Activated naive CD8-positive, alpha-beta T cell treated with anti-CD3 and anti-CD28 coated beads, Interleukin-2, amount 50 U/mL, for 24 hours (primary cell): ENCODE data around the gene UVRAG.

Experiments
- ATAC-seq: fragments of 150-1000 bp; cut with Tn5 transposase; one replicate; pipeline ENCODE4 v1.10.0; 2021
- DNase-seq: peaks from one replicate; pipeline ENCODE4 v3.0.0; 2021
- H3K27ac Mint-ChIP-seq: one replicate; pipeline ENCODE4 v1.8.0; 2021; ENCODE audit warnings: mild to moderate bottlenecking, mixed read lengths
- H3K27me3 Mint-ChIP-seq: one replicate; pipeline ENCODE4 v1.8.0; 2021; ENCODE audit warnings: mixed read lengths
- H3K36me3 Mint-ChIP-seq: one replicate; pipeline ENCODE4 v1.8.0; 2021; ENCODE audit warnings: low read depth, mixed read lengths
- H3K4me1 Mint-ChIP-seq: one replicate; pipeline ENCODE4 v1.8.0; 2021; ENCODE audit warnings: mixed read lengths
- H3K4me3 Mint-ChIP-seq: one replicate; pipeline ENCODE4 v1.8.0; 2021; ENCODE audit warnings: mild to moderate bottlenecking, moderate library complexity, mixed read lengths
- H3K9me3 Mint-ChIP-seq: one replicate; pipeline ENCODE4 v1.8.0; 2021; ENCODE audit warnings: mixed read lengths

The UVRAG gene

DNA sequence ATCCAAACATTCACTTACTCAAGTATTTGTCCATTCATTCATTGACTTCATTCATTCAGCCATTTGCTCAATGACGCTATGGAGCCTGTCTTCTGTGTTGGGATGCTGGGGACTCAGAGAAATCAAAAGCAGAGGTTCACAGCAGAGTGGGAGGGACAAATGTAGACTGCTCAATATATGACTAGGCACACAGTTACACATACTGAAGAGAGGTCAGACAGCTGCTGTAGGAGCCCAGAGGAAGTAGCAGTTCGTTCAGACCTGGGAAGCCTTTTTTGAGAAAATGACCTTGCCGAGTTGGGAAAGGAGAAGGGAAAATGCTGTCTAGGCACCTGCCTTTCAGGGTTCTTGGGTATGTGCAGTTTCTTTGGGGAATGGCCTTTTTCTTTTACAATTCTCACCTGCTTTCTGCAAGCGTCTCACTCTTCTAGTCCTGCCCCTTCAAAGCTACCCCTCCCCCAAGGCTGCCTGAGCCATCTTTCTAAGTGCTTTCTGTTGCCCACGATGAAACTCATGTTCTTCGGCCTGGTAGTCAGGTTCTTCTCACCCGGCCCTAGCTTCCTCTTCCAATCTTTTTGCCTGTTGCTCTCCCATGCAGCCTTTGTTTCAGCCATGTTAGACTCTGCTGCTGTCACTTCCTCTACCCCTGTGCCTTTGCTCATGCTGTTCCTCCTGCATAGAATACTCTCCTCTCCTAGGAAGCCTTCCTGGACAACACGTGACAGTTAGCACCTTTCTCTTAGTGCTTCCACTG lies 4.2 kb upstream of the UVRAG start:
- no peak for DNase-seq
- Mint-ChIP-seq H3K4me3 (peak overlapping the region; percentile 2), H3K27ac (no peak overlapping the region), H3K4me1 (peaks cover 18% of the 10 kb centered on the region), H3K36me3 (no peaks in the 10 kb centered on the region), H3K27me3 (peaks cover 2% of the 10 kb centered on the region), H3K9me3 (no peaks in the 10 kb centered on the region)
- ATAC-seq, result no peak

DNA sequence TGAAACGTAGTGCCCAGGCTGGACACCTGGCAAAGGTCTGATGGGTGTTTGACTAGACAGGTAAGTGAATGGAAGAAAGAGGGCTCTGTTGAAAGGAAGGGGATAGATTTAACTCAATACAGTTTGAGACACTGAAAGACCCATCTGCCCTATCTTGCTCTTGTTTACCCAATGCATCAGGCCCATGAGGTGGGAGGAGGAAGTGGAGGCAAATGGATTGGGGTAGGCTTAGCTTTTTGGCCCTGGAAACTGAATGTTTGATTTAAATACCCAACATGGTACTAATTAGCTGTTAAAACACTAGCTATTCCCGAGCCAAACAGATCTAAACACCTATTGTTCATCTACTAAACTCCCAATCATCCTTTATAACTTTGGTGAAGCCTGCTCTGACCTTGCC lies 3.5 kb upstream of the UVRAG start:
- Mint-ChIP-seq H3K27ac (no peak overlapping the region), H3K4me1 (peaks cover 18% of the 10 kb centered on the region), H3K4me3 (peak overlapping the region; percentile 2), H3K36me3 (no peaks in the 10 kb centered on the region), H3K27me3 (peaks cover 2% of the 10 kb centered on the region), H3K9me3 (no peaks in the 10 kb centered on the region)
- ATAC-seq (no peak), DNase-seq (no peak)

DNA sequence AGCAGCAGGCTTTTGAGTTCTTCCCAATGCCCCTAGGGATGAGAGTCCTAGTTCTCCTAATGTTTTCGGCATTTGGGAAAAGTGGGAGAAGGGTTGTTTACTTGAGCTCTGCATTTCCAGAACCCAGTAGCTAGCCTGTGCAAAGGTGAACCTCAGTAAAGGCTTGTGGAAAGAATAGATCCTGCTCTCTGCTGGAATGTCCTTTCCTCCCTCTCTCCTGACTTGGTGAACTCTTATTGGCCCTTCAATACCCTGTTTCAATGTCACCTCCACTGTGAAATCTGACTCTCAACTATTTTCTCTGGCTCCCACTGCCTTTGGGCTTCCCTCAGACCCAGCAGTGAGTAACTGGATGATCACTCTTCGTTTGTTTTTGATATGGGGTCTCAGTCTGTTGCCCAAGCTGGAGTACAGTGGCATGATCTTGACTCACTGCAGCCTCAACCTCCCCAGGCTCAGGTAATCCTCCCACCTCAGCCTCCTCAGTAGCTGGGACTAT lies 2.4 kb upstream of the UVRAG start:
- H3K36me3 Mint-ChIP-seq, result no peaks in the 10 kb centered on the region
- no peaks in the 10 kb centered on the region for H3K27me3 Mint-ChIP-seq
- H3K4me1 Mint-ChIP-seq, result peaks cover 16% of the 10 kb centered on the region
- no peaks in the 10 kb centered on the region for H3K9me3 Mint-ChIP-seq
- no peak for DNase-seq
- no peak for ATAC-seq
- no peak overlapping the region for H3K4me3 Mint-ChIP-seq
- H3K27ac Mint-ChIP-seq, result no peak overlapping the region

DNA sequence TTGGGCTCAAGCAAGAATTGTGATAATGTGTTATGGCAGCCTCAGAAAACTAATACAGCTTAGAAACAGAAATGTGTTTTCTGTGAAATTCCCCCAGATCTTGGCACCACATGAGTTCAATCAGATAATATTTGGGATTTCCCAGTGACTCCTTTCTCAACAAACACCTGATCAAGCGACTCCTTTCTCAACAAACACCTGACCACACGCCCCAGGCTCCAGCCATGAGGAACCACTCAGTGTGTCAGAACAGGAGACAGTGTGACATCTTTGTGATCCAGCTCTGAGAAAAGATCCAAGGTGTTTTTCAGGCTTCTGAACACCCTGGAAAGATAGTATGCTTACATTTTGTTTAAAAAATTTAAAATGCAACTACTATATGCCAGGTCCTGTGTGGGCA lies 1.9 kb upstream of the UVRAG start:
- Mint-ChIP-seq H3K27me3 (no peaks in the 10 kb centered on the region), H3K4me1 (peaks cover 18% of the 10 kb centered on the region), H3K9me3 (no peaks in the 10 kb centered on the region), H3K27ac (peak overlapping the region; percentile 92), H3K4me3 (no peak overlapping the region), H3K36me3 (peaks cover 2% of the 10 kb centered on the region)
- no peak for DNase-seq
- ATAC-seq, result no peak

DNA sequence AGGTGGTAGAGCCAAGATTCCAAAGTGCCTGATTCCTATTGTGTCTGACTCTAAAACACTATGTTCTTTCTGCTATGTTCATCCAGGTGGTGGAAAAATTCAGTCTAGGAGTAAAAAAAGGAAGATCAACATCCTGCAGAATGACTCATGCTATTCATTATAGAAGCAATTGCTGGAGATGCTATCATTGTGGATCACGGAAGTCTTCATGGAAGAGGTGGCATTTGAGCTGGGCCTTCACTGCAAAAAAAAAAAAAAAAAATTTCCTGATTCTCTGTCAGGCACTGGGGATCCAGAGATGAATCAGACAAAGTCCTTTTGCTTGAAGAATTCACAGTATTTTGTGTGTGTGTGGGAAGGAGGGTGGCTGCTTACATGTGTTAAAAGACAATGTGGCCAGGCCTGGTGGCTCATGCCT lies 1.4 kb upstream of the UVRAG start:
- Mint-ChIP-seq H3K4me1 (peaks cover 19% of the 10 kb centered on the region), H3K36me3 (peaks cover 2% of the 10 kb centered on the region), H3K27ac (peak overlapping the region; percentile 92), H3K9me3 (no peaks in the 10 kb centered on the region), H3K4me3 (no peak overlapping the region), H3K27me3 (no peaks in the 10 kb centered on the region)
- DNase-seq (no peak), ATAC-seq (no peak)

DNA sequence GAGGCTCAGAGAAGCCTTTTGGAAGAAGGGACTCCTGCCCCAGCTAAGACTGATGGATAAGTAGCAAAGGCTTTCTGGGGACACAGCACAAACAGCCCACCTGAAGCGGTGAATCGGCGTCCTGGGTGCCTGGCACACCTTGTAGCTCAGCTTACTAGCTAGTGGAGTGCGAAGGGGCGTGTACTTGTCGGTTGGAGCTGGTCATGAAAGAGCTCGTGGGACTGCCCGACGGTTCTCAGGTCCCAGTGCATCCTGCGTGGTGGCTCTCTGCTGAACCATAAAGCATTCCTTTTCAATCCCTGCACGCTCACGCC lies 690 bp upstream of the UVRAG start:
- Mint-ChIP-seq H3K36me3 (peaks cover 2% of the 10 kb centered on the region), H3K9me3 (no peaks in the 10 kb centered on the region), H3K4me3 (no peak overlapping the region), H3K4me1 (peaks cover 25% of the 10 kb centered on the region), H3K27ac (peak overlapping the region; percentile 92), H3K27me3 (no peaks in the 10 kb centered on the region)
- peak; percentile 21 for ATAC-seq
- DNase-seq, result no peak

DNA sequence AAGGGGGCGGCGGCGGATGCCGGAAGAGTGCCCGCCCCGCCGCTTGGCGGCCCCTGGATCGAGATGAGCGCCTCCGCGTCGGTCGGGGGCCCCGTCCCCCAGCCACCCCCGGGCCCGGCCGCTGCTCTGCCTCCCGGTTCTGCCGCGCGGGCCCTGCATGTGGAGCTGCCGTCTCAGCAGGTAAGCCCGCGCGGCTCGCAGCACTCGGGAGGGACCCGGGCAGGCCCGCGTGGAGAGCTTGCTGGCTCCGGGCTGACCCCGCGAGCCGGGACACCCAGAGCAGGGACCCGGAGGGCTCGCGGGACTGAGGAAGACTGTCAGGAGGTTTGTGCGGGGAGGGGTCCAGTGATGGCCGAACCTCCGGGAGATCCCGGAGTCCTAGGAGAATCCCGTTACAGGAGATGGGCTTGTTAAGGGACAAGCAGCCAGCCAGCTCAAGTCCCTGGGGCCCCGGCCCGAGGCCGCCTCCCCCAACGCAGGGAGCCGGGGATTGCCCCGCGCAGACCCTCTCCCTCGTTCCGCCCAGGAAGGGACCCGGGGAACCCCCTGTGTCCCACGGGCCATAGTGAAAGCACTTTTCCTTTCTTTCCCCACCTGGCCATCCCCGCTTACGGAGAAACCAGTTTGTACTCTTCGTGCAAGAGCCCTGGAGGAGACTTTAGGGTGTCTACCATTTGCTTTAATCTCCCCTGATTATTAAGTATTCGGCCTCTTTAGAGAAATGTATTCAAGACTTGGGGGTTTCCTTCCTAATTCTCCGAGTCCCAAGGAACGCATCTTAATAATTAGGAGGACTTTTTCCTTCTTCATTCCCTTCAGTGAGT lies 547 bp downstream of the UVRAG start:
- no peak overlapping the region for H3K4me3 Mint-ChIP-seq
- H3K36me3 Mint-ChIP-seq, result peaks cover 2% of the 10 kb centered on the region
- H3K9me3 Mint-ChIP-seq, result no peaks in the 10 kb centered on the region
- DNase-seq (peak; percentile 46), ATAC-seq (peak; percentile 42)
- peak overlapping the region; percentile 92 for H3K27ac Mint-ChIP-seq
- peaks cover 27% of the 10 kb centered on the region for H3K4me1 Mint-ChIP-seq
- no peaks in the 10 kb centered on the region for H3K27me3 Mint-ChIP-seq

DNA sequence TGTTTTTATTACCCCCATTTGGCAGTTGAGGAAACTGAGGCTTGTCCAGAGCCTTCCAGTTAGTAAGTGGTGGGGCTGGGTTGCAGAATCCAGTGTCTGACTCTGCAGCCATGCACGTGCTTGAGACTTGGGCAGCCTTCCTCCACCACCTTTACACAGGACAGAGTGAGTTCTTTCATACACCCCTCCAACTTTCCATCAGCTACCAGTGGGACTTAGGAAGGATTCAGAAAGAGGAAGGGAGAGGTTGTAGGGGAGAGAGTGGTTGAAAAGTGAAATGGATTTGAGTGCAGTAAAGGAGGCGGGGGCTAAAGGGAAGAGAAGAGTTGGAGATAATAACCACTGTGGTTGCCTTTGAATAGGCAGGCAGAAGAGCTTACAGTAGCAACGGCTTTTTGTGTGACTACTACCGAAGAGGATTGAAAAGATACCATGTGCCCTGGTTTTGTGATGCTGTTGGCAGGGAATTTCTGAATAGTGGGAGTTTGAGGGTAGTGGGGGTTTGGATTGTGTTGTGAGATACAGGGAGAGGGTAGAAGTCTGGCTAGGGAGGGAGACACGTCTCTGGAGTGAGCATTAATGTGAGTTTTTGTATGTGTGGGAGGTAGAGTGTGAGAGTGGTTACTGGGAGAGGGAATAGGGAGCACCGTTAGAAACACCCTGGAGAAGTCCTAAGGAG lies 1.7 kb downstream of the UVRAG start:
- peaks cover 33% of the 10 kb centered on the region for H3K4me1 Mint-ChIP-seq
- no peaks in the 10 kb centered on the region for H3K9me3 Mint-ChIP-seq
- ATAC-seq (no peak), DNase-seq (no peak)
- H3K27ac Mint-ChIP-seq, result no peak overlapping the region
- H3K36me3 Mint-ChIP-seq, result peaks cover 10% of the 10 kb centered on the region
- no peaks in the 10 kb centered on the region for H3K27me3 Mint-ChIP-seq
- H3K4me3 Mint-ChIP-seq, result no peak overlapping the region

DNA sequence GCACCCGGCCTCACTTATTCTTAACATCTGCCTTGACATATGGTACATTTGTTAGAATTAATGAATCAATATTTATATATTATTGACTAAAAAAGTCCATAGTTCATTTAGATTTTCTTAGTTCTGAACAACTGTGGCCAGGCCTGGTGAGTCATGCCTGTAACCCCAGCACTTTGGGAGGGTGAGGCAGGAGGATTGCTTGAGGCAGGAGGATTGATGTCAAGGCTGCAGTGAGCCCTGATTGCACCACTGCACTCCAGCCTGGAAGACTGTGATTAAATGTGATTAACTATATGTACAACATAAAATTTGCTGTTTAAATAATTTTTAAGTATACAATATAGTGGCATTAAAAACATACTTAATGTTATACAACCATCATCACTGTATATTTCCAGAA lies 5.6 kb downstream of the UVRAG start:
- Mint-ChIP-seq H3K9me3 (no peaks in the 10 kb centered on the region), H3K4me1 (peaks cover 43% of the 10 kb centered on the region), H3K36me3 (peaks cover 22% of the 10 kb centered on the region), H3K27me3 (no peaks in the 10 kb centered on the region), H3K27ac (no peak overlapping the region), H3K4me3 (no peak overlapping the region)
- ATAC-seq (no peak), DNase-seq (no peak)

DNA sequence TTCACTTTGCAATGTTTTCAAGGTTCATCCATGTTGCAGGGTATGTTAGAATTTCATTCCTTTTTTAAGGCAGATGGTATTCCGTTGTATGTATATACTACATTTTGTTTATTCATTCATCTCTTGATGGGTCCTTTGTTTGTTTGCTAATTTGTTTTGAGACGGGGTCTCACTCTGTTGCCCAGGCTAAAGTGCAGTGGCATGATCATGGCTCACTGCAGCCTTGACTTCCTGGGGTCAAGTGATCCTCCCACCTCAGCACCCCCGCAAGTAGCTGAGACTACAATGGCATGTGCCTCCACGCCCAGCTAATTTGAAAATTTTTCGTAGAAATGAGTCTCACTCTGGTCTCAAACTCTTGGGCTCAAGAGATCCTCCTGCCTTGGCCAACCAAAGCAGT lies 6.2 kb downstream of the UVRAG start:
- H3K36me3 Mint-ChIP-seq, result peaks cover 23% of the 10 kb centered on the region
- ATAC-seq (no peak), DNase-seq (no peak)
- H3K4me1 Mint-ChIP-seq, result peaks cover 48% of the 10 kb centered on the region
- H3K4me3 Mint-ChIP-seq, result no peak overlapping the region
- H3K27ac Mint-ChIP-seq, result no peak overlapping the region
- H3K27me3 Mint-ChIP-seq, result no peaks in the 10 kb centered on the region
- no peaks in the 10 kb centered on the region for H3K9me3 Mint-ChIP-seq

DNA sequence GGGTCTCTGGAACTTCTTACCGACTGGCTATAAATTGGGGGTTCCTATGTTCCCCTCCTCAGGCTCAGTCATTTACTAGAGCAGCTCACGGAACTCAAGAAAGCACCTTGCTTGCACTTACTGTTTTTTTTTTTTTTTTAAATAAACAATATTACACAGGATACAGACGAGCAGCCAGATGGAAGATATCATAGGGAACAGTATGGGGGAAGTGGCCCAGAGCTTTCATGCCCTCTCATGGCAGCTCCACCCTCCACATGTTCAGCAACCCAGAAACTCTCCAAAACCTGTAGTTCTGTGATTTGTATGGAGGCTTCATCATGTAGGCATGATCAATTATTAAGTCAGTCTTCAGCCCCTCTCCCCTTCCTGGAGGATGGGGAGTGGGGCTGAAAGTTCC lies 7.5 kb downstream of the UVRAG start:
- H3K27me3 Mint-ChIP-seq, result no peaks in the 10 kb centered on the region
- ATAC-seq (no peak), DNase-seq (no peak)
- no peak overlapping the region for H3K27ac Mint-ChIP-seq
- no peak overlapping the region for H3K4me3 Mint-ChIP-seq
- H3K4me1 Mint-ChIP-seq, result peaks cover 58% of the 10 kb centered on the region
- H3K36me3 Mint-ChIP-seq, result peaks cover 27% of the 10 kb centered on the region
- H3K9me3 Mint-ChIP-seq, result no peaks in the 10 kb centered on the region

DNA sequence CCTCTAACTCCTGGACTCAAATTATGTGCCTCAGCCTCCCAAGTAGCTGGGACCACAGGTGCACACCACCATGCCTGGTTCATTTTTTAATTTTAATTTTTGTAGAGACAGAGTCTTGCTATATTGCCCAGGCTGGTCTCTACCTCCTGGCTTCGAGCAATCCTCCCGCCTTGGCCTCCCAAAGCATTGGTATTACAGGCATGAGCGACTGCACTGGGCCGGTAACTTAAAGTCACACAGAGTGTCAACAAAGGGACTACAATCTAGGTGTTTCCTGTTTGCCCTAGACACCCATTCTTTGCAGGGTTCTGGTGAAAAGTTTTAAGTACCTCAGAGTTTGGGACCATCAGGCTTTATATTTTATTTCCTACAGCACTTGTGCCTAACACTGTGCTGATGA lies 8.4 kb downstream of the UVRAG start:
- ATAC-seq (no peak), DNase-seq (no peak)
- Mint-ChIP-seq H3K4me1 (peaks cover 60% of the 10 kb centered on the region), H3K27me3 (no peaks in the 10 kb centered on the region), H3K9me3 (no peaks in the 10 kb centered on the region), H3K36me3 (peaks cover 25% of the 10 kb centered on the region), H3K27ac (no peak overlapping the region), H3K4me3 (no peak overlapping the region)

DNA sequence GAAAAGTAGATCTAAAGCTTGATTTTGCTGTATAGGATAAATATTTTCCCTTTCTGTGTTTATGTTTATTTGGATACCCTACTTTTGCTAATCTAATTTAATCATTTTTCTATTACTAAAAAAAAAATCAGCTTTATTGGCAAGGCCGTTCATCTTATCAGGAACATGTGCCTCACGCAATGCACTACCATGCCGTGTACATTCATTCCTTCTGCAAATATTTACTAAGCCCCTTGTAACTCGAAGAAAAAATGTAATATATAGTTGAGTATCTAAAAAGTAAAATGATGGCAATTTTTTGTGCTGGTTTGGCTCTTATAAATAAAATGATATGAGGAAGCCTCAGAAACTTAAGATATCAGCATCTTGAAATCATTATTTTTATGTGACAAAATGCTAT lies 8.9 kb downstream of the UVRAG start:
- H3K4me3 Mint-ChIP-seq, result no peak overlapping the region
- peaks cover 56% of the 10 kb centered on the region for H3K4me1 Mint-ChIP-seq
- H3K27me3 Mint-ChIP-seq, result no peaks in the 10 kb centered on the region
- DNase-seq, result no peak
- no peaks in the 10 kb centered on the region for H3K9me3 Mint-ChIP-seq
- H3K36me3 Mint-ChIP-seq, result peaks cover 25% of the 10 kb centered on the region
- no peak for ATAC-seq
- peak overlapping the region; percentile 43 for H3K27ac Mint-ChIP-seq

DNA sequence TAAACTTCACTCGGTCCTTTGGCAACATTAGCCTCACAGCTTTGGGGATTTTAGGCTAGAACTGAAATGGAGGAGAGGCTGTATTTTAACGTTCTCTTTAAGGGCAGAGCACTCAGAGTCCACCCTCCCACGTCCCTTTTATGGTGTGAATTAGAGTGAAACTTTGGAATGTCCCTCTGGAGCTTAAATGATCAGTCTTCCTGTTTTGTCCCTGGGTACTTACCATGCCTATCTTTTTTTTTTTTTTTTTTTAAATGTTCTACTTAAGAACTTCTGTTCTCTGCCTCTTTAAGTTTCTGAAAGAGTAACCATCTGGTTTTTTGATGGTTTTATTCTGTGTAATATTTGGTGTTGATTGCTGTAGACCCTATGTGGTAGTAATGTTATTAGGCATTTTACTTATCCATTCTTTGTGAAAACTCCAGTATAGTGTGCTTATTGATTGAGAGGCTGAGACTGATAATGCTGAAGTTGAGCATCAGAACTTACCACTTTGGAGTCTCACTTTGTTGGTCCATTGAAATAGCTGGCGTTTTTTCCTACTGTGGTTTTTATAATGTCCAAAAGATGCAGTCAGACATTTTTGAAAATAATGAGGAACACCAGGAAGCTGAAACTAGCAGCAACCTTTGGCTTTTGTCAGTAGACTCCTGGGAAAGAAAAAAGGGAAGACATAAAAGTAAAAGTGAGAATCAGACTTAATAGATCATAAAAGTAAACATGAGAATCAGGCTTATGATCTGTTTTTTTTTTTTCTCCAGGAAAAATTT lies 11.6 kb downstream of the UVRAG start:
- no peaks in the 10 kb centered on the region for H3K27me3 Mint-ChIP-seq
- ATAC-seq, result no peak
- peaks cover 19% of the 10 kb centered on the region for H3K36me3 Mint-ChIP-seq
- H3K4me3 Mint-ChIP-seq, result no peak overlapping the region
- H3K27ac Mint-ChIP-seq, result peak overlapping the region; percentile 55
- DNase-seq, result no peak
- no peaks in the 10 kb centered on the region for H3K9me3 Mint-ChIP-seq
- H3K4me1 Mint-ChIP-seq, result peaks cover 51% of the 10 kb centered on the region
